Measurements from ENCODE around the gene NDUFAF4. TPM values are rescaled to one million over a fixed set of nuclear protein-coding genes. Genes with fewer than 3 reads are reported as not detected.

Gene NDUFAF4
- total RNA-seq, 1 donor from 2014 or later, result 11.3 TPM

DNA sequence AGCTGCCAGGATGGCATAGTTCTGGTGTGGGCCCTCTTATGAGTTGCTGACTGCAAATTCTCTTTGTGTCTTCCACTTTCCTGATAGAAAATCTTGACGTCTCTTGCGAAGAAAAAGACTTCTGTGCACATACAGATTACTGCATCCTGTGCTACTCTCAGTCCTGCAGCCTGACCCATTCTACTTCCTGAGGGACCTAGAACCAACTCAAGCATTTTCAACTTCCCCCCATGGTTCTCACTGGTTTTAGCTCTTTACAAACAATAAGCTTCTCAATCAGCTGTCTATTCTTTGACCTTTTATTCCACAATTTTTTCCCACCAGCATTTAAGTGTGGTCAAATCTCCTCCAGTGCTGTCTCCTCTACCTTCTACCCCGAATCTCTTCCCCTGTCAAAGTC, 13.5 kb upstream of the NDUFAF4 start:
- peaks cover 1% of the 10 kb centered on the region for H3K27me3 ChIP-seq (ENCODE audit: control insufficient read depth, insufficient read depth, low read length)
- no peaks in the 10 kb centered on the region for H3K36me3 ChIP-seq (ENCODE audit: control insufficient read depth, insufficient read depth, low read length)
- FAIRE-seq, result no peak
- TF ChIP-seq, protein P1, sequence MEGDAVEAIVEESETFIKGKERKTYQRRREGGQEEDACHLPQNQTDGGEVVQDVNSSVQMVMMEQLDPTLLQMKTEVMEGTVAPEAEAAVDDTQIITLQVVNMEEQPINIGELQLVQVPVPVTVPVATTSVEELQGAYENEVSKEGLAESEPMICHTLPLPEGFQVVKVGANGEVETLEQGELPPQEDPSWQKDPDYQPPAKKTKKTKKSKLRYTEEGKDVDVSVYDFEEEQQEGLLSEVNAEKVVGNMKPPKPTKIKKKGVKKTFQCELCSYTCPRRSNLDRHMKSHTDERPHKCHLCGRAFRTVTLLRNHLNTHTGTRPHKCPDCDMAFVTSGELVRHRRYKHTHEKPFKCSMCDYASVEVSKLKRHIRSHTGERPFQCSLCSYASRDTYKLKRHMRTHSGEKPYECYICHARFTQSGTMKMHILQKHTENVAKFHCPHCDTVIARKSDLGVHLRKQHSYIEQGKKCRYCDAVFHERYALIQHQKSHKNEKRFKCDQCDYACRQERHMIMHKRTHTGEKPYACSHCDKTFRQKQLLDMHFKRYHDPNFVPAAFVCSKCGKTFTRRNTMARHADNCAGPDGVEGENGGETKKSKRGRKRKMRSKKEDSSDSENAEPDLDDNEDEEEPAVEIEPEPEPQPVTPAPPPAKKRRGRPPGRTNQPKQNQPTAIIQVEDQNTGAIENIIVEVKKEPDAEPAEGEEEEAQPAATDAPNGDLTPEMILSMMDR (IDR thresholded peaks at IDR 0.05; ENCODE audit: insufficient read depth, low read length, severe bottlenecking), result no peak
- no peak for DNase-seq (ENCODE audit: low read depth)
- H3K4me3 ChIP-seq (ENCODE audit: low read depth, low read length), result no peak overlapping the region

DNA sequence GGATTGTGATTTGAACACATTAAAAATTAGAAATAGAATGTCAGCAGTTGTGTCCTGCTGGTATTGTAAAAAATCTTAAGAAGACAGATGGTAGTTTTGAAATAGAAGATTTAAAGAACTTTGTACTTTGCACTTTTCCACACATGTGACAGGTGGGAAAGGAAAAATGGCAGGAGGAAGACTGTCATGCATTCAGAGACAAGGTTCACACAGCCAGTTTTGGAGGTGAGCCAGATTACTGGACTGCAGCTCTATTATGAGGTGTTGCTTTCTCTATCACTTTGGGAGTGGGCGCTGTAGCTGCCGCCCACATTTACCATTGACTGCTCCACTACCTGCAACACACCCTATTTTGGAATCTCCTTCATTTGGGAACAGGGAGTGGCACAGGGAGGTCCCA, 12.1 kb upstream of the NDUFAF4 start:
- TF ChIP-seq, protein P1 (IDR thresholded peaks at IDR 0.05; ENCODE audit: insufficient read depth, low read length, severe bottlenecking), result no peak

DNA sequence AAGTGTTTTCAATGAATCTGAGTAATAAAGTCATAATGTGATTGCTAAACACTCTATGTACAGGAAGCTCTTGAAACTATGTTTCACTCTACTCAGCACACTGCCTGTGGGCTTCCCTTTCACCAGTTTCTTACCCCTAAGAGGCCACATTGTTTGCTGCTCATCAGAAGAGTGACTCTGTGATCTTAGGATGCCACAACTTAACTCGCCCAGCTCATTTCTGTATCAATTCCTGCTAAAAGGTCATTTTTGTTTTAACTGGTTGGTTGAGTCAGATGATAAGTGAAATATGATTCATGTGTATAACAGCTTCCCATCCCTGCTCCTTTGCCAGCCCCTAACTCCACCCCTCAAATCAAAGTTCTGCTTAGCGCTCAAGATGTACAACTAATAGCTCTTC, 9.8 kb upstream of the NDUFAF4 start:
- H3K36me3 ChIP-seq (ENCODE audit: control insufficient read depth, insufficient read depth, low read length), result no peaks in the 10 kb centered on the region
- DNase-seq (ENCODE audit: low read depth) (peak; percentile 46), FAIRE-seq (no peak)
- H3K27me3 ChIP-seq (ENCODE audit: control insufficient read depth, insufficient read depth, low read length), result peaks cover 1% of the 10 kb centered on the region
- H3K4me3 ChIP-seq (ENCODE audit: low read depth, low read length), result no peak overlapping the region
- TF ChIP-seq, protein P1 (IDR thresholded peaks at IDR 0.05; ENCODE audit: insufficient read depth, low read length, severe bottlenecking), result no peak

More for the DNA sequence above, 12.1 kb upstream of the NDUFAF4 start:
- Histone ChIP-seq H3K36me3 (ENCODE audit: control insufficient read depth, insufficient read depth, low read length) (no peaks in the 10 kb centered on the region), H3K4me3 (ENCODE audit: low read depth, low read length) (no peak overlapping the region), H3K27me3 (ENCODE audit: control insufficient read depth, insufficient read depth, low read length) (peaks cover 1% of the 10 kb centered on the region)
- FAIRE-seq (no peak), DNase-seq (ENCODE audit: low read depth) (no peak)

DNA sequence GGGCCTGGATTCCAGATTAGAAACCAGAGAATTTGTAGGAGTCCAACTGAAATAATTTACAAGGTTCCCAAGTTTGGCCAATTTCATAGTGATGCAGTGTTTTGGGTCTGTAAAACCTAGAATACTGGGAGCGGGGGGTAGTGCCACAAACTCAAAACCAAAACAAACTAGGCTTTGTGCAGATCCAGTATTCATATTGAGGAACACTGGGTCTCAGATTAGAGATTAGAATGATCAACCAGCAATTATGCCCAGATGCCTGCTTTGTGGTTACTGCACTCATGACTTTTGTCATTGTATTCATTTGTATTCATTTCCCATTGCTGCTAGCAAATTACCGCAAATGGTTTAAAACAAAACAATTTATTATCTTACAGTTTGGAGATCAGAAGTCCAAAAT, 3.2 kb upstream of the NDUFAF4 start:
- Histone ChIP-seq H3K27me3 (ENCODE audit: control insufficient read depth, insufficient read depth, low read length) (no peaks in the 10 kb centered on the region), H3K4me3 (ENCODE audit: low read depth, low read length) (no peak overlapping the region), H3K36me3 (ENCODE audit: control insufficient read depth, insufficient read depth, low read length) (no peaks in the 10 kb centered on the region)
- FAIRE-seq (no peak), DNase-seq (ENCODE audit: low read depth) (no peak)
- TF ChIP-seq, protein P1 (IDR thresholded peaks at IDR 0.05; ENCODE audit: insufficient read depth, low read length, severe bottlenecking), result no peak

DNA sequence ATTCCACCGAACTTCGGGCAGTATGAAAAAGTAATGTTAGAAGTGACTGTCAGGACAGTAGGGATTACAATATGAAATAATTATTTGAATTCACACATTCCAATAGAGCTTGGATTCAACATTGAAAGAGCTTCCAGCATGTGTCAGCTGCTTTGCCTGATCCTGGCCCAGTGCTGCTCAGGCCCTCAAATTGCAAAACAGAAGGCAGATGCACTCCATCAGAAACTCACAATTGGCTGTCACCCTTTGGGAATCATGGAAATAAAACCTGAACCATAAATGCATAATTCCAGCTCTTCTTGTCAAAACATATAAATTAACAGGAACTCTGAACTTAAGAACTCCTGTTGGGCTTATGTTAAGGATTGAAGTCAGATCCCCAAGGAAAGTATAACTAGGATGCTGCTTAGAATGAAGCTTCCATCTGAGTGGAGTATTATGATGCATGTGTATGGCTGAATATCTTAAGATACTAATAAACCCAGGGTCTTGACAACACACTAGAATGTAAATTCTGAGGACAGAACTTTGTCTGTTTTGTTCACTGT, 1.8 kb upstream of the NDUFAF4 start:
- TF ChIP-seq, protein P1 (IDR thresholded peaks at IDR 0.05; ENCODE audit: insufficient read depth, low read length, severe bottlenecking), result no peak
- DNase-seq (ENCODE audit: low read depth) (no peak), FAIRE-seq (no peak)
- H3K36me3 ChIP-seq (ENCODE audit: control insufficient read depth, insufficient read depth, low read length), result peaks cover 1% of the 10 kb centered on the region
- H3K27me3 ChIP-seq (ENCODE audit: control insufficient read depth, insufficient read depth, low read length), result no peaks in the 10 kb centered on the region
- H3K4me3 ChIP-seq (ENCODE audit: low read depth, low read length), result no peak overlapping the region

DNA sequence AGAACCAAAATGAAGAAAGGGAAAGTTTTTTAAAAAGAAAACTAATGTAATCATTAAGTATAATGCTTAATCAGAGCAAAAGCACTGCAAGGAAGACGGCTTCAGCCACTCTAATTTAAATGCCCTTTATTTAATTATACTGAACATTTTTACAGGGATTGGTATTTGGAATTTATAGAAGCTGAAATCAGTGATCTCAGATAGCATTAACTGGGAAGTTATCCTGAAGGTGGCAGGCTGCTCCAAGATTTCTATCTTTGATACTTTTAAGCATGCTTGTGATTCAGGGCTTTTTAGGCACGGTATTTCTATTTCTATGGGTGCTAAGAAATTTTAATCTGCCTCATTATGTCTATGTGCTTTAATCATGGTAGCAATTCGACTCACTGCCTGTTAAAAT, 1.3 kb upstream of the NDUFAF4 start:
- FAIRE-seq, result no peak
- H3K36me3 ChIP-seq (ENCODE audit: control insufficient read depth, insufficient read depth, low read length), result peaks cover 2% of the 10 kb centered on the region
- H3K27me3 ChIP-seq (ENCODE audit: control insufficient read depth, insufficient read depth, low read length), result no peaks in the 10 kb centered on the region
- no peak overlapping the region for H3K4me3 ChIP-seq (ENCODE audit: low read depth, low read length)
- TF ChIP-seq, protein P1 (IDR thresholded peaks at IDR 0.05; ENCODE audit: insufficient read depth, low read length, severe bottlenecking), result peak; percentile 43
- peak; percentile 64 for DNase-seq (ENCODE audit: low read depth)
